ENCODE results near the gene COPS8.

DNA sequence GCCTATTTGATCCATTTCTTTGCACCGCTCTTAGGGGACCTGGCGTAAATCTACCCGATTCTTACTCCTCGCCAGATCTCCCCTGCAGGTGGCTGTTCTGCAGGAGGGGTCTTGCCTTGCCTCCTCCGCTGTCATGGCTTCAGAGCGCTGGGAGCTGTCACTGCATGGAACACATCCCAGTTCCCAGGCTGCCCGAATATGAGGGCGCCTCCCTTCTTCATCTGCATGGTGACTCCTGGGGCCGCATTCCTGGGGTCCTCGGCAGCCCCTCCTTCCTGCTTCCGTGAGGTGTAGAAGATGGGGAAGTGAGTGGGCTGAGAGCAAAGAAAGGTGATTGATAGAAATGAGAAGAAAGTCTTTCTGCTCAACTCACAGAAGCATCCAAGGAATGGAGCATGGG is 27.3 kb upstream of the COPS8 start:
- no peak for TF ChIP-seq POLR2A (IDR thresholded peaks at IDR 0.05; ENCODE audit: low read depth, low read length)
- no peak for TF ChIP-seq CTCF (conservative IDR thresholded peaks at IDR 0.05; ENCODE audit: low read depth, low read length)
- TF ChIP-seq MAFK (IDR thresholded peaks at IDR 0.05; ENCODE audit: low read depth, low read length) = no peak
- no peak for TF ChIP-seq ELK1 (IDR thresholded peaks at IDR 0.05; ENCODE audit: borderline replicate concordance, low read depth, low read length)
- TF ChIP-seq MAZ (IDR thresholded peaks at IDR 0.05; ENCODE audit: borderline replicate concordance, low read depth, low read length) = no peak
- TF ChIP-seq FOS (IDR thresholded peaks at IDR 0.05; ENCODE audit: low read depth, low read length) = no peak
- no peak for TF ChIP-seq SMC3 (IDR thresholded peaks at IDR 0.05; ENCODE audit: low read depth, low read length)
- TF ChIP-seq RAD21 (IDR thresholded peaks at IDR 0.05; ENCODE audit: low read length) = no peak
- TF ChIP-seq RFX5 (IDR thresholded peaks at IDR 0.05; ENCODE audit: low read depth, low read length) = no peak
- no peak for TF ChIP-seq CEBPB (IDR thresholded peaks at IDR 0.05; ENCODE audit: low read depth, low read length)
- TF ChIP-seq BHLHE40 (IDR thresholded peaks at IDR 0.05; ENCODE audit: low read depth, low read length) = no peak
- TF ChIP-seq USF2 (IDR thresholded peaks at IDR 0.05; ENCODE audit: low read depth, low read length) = no peak
